SK-N-MC (cell line): ENCODE data around the gene VAV3.

Experiments used
- EZH2 ChIP-seq: fragments of 200-600 bp; sonication (generic); IDR thresholded peaks from one replicate; pipeline ENCODE4 v1.6.1; 2017; ENCODE audit warnings: antibody characterized with exemption
- FOXP2 ChIP-seq: optimal IDR thresholded peaks from 2 replicates; pipeline ENCODE3; 2011; ENCODE audit warnings: mild to moderate bottlenecking, moderate library complexity; ENCODE audit not compliant: insufficient read depth; ENCODE audit errors: extremely low read length, control extremely low read depth
- POLR2AphosphoS5 ChIP-seq: IDR thresholded peaks from 2 replicates; pipeline ENCODE4 v1.6.1; 2012; ENCODE audit warnings: mild to moderate bottlenecking, low read depth, low read length, borderline replicate concordance

- no peak for TF ChIP-seq POLR2AphosphoS5
- TF ChIP-seq EZH2 = no peak
- TF ChIP-seq FOXP2 = no peak
These were observed 307.6 kb downstream of the VAV3 start for GRCh38 chr1:107657356-107657755.
